Measurements from ENCODE around the gene SEPTIN10.

Gene SEPTIN10

GRCh38 chr2:109527846-109528705 is 85.7 kb downstream of the SEPTIN10 start:
- no peak overlapping the region for H3K4me3 ChIP-seq (ENCODE audit: control insufficient read depth, low read depth, low read length)
- TF ChIP-seq, protein P1, sequence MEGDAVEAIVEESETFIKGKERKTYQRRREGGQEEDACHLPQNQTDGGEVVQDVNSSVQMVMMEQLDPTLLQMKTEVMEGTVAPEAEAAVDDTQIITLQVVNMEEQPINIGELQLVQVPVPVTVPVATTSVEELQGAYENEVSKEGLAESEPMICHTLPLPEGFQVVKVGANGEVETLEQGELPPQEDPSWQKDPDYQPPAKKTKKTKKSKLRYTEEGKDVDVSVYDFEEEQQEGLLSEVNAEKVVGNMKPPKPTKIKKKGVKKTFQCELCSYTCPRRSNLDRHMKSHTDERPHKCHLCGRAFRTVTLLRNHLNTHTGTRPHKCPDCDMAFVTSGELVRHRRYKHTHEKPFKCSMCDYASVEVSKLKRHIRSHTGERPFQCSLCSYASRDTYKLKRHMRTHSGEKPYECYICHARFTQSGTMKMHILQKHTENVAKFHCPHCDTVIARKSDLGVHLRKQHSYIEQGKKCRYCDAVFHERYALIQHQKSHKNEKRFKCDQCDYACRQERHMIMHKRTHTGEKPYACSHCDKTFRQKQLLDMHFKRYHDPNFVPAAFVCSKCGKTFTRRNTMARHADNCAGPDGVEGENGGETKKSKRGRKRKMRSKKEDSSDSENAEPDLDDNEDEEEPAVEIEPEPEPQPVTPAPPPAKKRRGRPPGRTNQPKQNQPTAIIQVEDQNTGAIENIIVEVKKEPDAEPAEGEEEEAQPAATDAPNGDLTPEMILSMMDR (IDR thresholded peaks at IDR 0.05; ENCODE audit: control insufficient read depth, insufficient read depth, low read depth, low read length, missing control alignments), result no peak
- DNase-seq (ENCODE audit: low read depth), result no peak

GRCh38 chr2:109527079-109527478 is 86.7 kb downstream of the SEPTIN10 start:
- no peak overlapping the region for H3K4me3 ChIP-seq (ENCODE audit: control insufficient read depth, low read depth, low read length)
- TF ChIP-seq, protein P1 (IDR thresholded peaks at IDR 0.05; ENCODE audit: control insufficient read depth, insufficient read depth, low read depth, low read length, missing control alignments), result no peak
- DNase-seq (ENCODE audit: low read depth), result no peak

- TF ChIP-seq, protein P1 (IDR thresholded peaks at IDR 0.05; ENCODE audit: control insufficient read depth, insufficient read depth, low read depth, low read length, missing control alignments), result no peak
- H3K4me3 ChIP-seq (ENCODE audit: control insufficient read depth, low read depth, low read length), result no peak overlapping the region
- DNase-seq (ENCODE audit: low read depth), result no peak
Measured at GRCh38 chr2:109526442-109526970, 87.3 kb downstream of the SEPTIN10 start.

DNA sequence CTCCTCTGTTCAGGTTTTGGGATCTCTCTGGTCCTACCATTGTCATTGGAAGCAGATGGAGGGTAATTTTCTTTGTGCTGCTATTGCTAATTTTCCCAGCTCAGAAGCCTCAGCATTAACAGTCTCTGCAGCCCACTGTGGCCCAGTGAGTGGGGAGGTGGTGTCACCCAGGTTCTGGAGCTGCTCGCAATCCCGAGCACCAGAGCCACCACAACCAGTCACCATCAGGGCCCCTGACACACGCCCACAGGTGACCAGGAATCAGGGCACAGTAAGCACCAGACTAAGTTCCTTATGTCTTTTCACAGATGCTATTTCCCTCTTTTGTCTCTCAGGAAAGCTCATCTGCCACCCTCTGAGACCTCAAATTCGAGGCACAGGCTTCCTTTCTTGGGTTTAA is 87.9 kb downstream of the SEPTIN10 start:
- TF ChIP-seq, protein P1 (IDR thresholded peaks at IDR 0.05; ENCODE audit: control insufficient read depth, insufficient read depth, low read depth, low read length, missing control alignments), result no peak
- no peak for DNase-seq (ENCODE audit: low read depth)

DNA sequence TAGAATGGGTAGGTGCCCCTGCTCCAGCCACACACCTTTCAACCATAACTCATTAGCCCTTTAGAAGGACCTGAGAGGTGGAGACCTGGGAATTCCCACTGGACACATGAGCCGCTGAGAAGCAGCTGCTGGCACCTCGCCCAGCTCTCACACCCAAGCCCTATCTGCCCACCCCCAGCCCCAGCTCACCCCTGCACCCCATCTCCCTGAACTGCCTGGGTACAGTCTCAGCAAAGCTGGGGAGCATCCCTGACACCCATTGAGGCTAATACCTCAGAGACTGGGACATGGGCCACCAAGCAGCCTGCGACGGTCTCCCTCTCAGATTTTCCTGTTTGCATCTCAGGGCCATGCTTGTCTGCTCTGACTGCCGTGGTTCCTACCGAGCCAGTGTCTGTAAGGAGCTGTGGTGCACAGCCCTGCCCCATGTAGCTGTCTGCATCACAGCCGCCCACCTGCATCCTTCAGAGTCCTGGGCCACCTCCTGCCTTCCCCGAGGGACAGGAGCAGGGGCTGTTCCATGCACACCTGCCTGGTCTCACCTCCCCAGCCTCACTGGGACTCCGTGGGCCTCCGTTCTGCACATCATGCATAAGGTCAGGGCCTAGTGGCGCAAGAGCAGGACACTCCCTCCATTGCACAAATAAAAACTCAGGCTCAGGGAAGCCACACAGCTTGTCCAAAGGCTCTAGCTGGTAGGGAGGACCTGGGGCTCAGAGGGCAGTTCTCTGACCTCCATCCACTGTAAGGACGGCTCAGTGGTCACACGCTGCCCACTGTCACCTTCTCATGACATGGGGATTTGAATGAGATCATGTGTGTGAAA is 90.0 kb downstream of the SEPTIN10 start:
- TF ChIP-seq, protein P1 (IDR thresholded peaks at IDR 0.05; ENCODE audit: control insufficient read depth, insufficient read depth, low read depth, low read length, missing control alignments), result no peak
- DNase-seq (ENCODE audit: low read depth), result no peak
- no peak overlapping the region for H3K4me3 ChIP-seq (ENCODE audit: control insufficient read depth, low read depth, low read length)

More for the DNA sequence above, 87.9 kb downstream of the SEPTIN10 start:
- no peak overlapping the region for H3K4me3 ChIP-seq (ENCODE audit: control insufficient read depth, low read depth, low read length)

DNA sequence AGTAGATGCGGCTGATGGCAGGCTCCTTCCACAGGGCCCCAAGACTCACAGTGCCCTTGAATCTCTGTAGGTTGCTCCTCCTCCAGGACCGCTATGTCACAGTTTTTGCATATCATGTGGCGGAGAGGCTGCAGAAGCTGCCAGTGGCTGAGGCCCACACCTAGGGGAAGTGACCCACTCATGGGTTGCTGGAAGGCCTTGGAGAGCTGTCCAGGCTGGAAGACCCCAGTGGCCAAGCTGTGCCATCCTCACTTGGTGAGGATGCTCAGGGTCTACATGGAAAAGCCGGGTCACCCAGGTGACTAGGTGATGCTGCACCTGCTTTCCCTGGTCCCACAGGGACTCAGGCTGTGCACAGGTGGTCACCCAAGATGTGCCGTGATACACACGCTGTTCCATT is 90.6 kb downstream of the SEPTIN10 start:
- no peak for DNase-seq (ENCODE audit: low read depth)
- no peak overlapping the region for H3K4me3 ChIP-seq (ENCODE audit: control insufficient read depth, low read depth, low read length)
- TF ChIP-seq, protein P1 (IDR thresholded peaks at IDR 0.05; ENCODE audit: control insufficient read depth, insufficient read depth, low read depth, low read length, missing control alignments), result no peak

Measured in AG09309 (cell line).